Stimulated activated CD4-positive, alpha-beta T cell treated with anti-CD3 and anti-CD28 coated beads, Interleukin-4, amount 100 ng/mL, for 48 hours (primary cell): ENCODE results near the gene RNASE13.
"Not testable (repeated sequence)": the region's sequence is repeated elsewhere in the genome, so short reads cannot be mapped to it uniquely, and the experiment has no call there.

Experiments
- DNase-seq, 2 donors: peaks; one replicate each; pipeline ENCODE4 v3.0.0-alpha.2; 2020; ENCODE audit warnings: low read depth in 2 of 2

The RNASE13 gene

DNA sequence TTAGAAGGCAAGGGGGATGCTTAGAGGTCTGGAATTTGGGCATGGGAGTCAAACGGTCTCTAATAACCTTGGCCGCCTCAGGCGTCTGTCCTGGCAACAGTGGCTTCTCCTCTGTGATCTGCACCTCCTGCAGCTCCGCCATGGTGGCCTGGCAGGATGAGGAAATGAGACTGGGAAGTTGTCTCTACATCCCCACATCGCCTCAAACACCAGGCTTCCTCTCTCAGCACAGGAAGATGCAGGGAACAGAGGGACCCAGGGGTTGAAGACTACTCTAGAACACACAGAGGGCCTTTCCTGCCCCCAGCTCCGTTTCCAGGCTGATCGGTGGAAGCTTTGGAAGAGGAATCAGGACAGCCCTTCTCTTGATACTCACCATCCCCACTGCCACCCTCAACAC, 11.4 kb downstream of the RNASE13 start:
- DNase-seq = no peak

DNA sequence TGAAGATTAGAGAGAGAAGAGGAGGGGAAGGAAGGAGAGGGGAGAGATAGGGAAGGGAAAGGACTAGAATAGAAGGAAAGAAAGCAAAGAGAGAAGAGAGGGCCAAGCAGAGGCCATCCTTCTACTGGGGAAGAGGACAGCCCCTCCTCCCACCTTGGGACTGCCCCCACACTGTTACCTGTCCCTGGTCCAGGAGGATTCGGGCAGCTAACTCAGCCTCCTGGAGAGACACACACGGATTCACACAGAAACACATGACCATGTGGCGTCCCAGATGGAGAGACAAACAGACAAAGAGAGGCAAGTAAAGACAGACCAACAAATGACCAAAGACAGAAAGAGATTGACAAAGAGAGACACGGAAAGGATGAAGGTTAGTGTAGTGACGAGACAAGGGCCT, 11.9 kb downstream of the RNASE13 start:
- DNase-seq = no peak

GRCh38 chr14:21020977-21021545, 13.5 kb downstream of the RNASE13 start:
- no peak for DNase-seq

- DNase-seq = no peak
Observed at GRCh38 chr14:21019366-21019765, 15.2 kb downstream of the RNASE13 start.

DNA sequence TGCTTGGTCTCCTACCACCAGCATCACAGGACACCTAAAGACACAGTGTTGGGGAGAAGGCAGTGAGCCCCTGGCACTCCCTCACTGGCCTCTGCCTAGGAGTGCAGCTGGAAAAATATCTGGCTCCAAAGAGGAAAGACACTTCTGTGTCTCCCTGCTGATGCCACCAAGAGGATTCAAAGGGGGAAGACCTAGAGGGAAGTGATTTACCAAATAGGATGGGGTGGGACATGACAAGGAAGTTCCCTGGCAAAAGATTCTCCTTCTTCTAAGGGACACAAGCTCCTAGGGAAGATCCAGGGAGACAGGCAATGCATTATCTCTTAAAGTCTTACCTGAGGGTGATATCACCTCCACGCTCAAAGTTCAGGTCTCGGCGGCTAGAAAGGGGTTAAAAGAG, 15.8 kb downstream of the RNASE13 start:
- no peak for DNase-seq

DNA sequence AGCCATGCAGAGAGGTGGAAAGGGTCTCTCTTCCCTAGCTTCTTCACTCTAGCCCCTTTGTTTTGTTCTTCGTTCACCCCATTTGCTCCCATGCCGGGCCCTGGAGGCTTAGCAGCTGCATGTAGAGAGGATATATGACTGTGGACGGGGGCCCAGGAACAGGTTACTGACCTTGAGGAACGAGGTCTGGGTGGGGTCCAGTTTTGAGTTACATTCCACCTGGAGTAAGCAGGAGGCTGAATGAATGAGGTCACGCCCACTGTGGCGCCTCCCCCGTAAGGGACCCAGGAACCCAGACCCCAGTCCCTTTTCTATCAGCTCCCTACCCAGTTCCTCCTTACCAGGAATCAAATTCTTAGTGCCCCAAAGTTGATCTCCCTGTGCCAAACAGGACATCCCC, 16.3 kb downstream of the RNASE13 start:
- no peak for DNase-seq

DNA sequence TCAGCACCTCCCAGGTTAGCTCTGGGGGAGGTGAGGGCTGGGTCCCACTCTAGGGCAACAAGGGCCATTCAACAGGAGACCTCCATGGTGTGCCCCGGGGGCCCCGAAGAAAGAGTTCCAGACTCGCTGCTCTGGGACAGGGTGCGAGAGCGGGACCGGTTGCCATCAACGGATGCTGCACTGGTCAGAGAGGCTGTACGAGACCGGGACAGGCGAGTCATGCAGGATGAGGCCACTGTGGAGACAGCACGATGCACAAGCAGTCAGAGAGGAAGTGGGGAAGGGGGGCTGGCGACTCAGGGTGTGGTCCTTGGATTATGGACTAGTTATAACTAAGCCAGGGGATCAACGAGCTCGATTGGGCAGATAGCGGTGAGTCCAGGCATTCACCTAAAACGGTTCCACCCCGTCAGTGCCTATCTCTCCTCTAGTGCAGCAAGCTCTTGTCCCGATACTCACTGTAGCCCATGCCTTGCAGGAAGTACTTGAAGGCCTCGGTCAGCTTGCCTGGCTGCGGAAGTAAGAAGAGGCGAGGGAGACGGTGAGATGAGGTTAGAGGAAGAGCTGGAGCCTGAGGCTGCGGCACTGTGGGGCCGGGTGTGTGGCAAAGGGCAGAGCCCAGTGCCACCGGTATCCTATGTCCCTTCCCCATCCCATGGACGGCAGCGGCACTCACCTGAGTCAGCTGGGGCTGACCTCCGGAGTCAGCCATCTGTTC, 16.9 kb downstream of the RNASE13 start:
- no peak for DNase-seq

- no peak for DNase-seq
Observed at GRCh38 chr14:21016413-21017190, 18.0 kb downstream of the RNASE13 start.

DNA sequence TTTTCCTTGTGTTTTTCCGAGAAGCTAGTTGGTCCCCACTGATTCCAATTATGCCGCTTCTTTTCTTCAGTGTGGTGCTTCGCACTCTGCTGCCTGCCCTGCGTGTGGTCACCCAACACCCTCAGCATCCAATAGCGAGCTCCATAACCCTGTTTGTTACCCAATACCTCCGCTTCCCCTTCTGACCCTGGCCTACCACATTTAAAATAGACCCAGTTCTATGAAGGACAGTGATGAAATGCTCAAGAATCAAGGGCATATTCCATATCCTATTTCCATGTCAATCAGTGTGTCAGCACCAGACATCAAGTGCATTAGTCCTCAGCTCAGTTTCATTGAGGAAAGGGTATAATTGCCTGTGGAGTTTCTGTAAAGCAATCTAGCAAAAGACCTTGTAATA, 19.3 kb downstream of the RNASE13 start:
- DNase-seq = no peak

GRCh38 chr14:21014761-21015190, 19.8 kb downstream of the RNASE13 start:
- peak; percentile 69 to 76 for DNase-seq

DNA sequence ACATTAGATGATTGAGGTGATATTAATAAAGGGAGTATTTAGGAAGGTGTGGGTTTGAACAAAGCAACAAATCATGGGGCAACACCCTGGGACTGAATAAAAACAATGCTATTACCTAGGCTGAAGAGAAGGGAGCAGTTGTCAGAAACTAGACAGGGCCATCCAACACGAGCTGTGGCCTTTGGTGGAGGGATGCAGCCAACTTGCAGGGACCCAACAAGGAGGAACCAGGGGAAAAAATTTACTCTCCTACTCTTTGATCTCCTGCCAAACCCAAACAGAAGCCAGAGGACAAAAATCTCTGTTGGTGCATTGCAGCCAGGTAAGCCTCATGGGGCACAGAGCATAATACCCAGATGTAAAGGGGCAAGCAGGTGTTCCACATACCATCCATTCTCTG, 23.5 kb downstream of the RNASE13 start:
- DNase-seq = no peak

- not testable (repeated sequence) for DNase-seq
Observed at GRCh38 chr14:21009721-21010120, 24.9 kb downstream of the RNASE13 start.

GRCh38 chr14:21003788-21004346, 30.7 kb downstream of the RNASE13 start:
- DNase-seq = no peak

DNA sequence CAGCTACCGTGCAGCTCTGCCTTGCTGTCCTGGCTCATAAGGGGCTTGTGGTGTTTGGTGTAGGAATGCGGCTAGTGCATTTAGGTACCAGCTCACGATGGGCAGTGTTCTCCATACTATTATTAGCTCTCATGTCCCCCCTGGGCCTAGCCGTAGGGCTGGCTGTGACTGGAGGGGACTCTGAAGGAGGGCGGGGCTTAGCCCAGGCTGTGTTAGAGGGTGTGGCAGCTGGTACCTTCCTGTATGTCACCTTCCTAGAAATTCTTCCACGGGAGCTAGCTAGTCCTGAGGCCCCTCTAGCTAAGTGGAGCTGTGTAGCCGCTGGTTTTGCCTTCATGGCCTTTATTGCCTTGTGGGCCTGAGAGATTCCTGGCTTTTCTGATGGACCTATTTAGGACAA, 33.4 kb downstream of the RNASE13 start:
- no peak for DNase-seq

DNA sequence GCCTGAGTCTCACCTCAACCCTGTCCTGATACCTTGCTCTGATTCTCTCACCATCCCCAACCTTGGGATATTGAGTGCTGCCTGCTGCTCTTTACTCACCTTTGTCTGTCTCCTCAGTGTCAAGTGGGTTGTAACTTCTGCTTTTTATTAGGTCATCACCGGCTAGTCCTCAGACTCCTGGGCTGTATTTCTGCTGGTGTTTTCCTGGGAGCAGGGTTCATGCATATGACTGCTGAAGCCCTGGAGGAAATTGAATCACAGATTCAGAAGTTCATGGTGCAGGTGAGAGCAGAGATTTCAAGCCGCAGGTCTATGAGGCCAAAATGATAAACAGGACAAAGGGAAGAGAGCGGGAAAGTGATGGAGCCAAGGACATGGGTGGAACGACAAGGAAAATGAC, 35.0 kb downstream of the RNASE13 start:
- DNase-seq = no peak

- DNase-seq = no peak
Observed at GRCh38 chr14:20998674-20999366, 35.8 kb downstream of the RNASE13 start, which contains the start of gene SLC39A2. TSS of gene SLC39A2 (plus strand) at chr14:20999293. CDS start at chr14:20999447, 154 bp downstream.

DNA sequence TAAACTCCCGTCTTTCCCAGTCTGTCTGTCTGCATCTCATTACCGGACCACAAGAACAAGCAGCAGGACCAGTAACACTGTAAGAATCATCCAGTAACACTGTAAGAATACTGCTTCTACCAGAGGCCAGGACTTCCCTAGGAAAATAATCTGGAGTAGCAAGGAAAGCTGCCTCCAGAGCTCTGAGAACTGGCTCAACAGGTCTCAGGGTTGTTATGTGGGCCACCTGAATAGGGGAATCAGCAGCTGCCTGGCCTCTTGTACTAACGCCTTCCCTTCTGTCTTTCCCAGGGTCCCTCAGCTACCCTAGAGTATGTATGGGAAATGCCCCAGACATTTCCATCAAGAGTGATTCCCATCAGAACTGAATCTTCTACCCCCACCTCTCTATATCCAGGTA, 36.5 kb downstream of the RNASE13 start:
- no peak for DNase-seq

GRCh38 chr14:20997564-20997963, 37.0 kb downstream of the RNASE13 start:
- DNase-seq = no peak

DNA sequence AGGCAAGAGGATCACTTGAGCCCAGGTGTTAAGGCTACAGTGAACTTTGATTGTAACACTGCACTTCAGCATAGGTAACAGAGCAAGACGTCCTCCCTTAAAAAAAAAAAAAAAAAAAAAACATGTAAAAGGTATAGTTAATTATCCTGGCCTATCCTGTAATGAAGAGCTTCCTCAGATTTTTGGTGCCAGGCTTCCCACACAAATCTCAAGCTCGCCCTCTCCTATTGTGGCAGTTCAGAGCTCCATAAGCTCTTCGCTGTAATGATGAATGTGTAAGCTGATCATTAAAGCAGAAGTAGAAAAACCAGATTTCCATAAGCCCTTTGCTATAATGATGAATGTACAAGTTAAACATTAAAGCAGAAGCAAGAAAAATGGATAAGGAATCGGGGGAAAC, 37.5 kb downstream of the RNASE13 start:
- no peak for DNase-seq

GRCh38 chr14:20996521-20996920, 38.1 kb downstream of the RNASE13 start:
- no peak for DNase-seq

DNA sequence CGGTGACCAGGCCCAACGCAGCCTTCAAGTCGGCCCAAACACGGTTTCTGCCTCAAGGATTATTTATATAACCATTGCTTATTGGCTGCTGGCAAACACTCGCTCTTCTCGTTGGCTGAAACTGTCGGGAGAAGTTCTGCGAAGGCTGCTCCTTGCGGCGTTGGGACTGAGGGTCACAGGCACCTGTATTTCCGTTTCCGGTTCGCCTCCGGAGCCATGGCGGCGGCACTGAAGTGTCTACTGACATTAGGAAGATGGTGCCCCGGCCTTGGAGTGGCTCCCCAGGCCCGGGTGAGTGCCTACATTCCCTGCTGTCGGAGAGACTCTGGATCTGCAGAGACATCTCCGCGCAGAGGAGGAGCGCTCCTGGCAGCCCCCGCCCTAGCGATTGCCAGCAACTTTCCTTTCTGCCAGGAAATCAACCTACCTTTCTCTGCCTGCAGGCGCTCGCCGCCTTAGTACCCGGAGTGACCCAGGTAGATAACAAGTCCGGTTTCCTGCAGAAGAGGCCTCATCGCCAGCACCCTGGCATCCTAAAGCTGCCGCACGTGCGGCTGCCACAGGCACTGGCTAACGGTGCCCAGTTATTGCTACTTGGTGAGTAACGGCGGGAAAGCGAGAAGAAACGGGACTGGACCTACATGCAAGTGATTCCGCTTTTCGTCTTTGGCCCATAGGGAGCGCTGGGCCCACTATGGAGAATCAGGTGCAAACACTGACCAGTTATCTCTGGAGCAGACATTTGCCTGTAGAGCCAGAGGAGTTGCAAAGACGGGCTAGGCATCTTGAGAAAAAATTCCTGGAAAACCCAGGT, 44.6 kb downstream of the RNASE13 start, which contains the start of gene METTL17:
Gene METTL17, plus strand, starts transcription at position 194 of the 814 bp plus-strand sequence. Its CDS starts 23 bp downstream, at position 217.
- peak; percentile 73 to 84 for DNase-seq
